T-helper 1 cell (primary cell): ENCODE data around the gene THRA.

Experiments
- DNase-seq, 5 donors: peaks; one replicate each; pipeline ENCODE4 v3.0.0-alpha.2; 2012 to 2020

The THRA gene

DNA sequence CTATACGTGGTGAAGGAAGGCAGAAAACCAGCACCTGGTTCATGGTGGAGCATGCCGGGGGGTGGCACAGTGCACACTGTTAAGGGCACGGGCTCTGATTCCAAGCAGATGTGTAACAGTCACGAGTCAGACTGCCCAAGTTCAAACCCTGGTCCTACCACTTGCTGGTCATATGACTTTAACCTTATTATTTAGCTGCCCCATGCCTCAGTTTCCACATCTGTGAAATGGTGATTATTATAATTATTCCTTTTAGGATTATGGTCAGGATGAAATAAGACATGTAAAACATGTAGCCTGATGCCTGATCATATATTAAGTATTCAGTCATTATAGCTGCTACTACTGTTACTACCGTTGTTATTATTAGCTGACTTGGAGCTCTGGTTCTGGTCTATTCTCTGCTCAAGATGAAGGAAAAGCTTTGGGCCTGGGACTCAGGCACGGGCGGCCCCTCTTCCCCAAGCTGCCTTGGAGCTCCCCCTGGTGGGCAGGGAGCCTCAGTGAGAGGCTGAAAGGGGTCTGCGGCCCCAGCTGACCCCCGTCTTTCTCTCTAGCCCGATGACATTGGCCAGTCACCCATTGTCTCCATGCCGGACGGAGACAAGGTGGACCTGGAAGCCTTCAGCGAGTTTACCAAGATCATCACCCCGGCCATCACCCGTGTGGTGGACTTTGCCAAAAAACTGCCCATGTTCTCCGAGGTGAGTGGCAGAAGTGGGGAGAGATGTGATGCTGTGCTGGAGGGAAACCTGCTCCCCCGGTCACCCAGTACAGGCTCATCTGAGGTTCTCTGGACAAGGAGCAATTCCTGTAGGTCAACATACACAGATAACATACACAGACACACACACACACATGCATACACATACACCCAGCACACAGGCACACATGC lies 23.6 kb downstream of the THRA start:
- DNase-seq = peak in 3 of 5 donors; percentile 45 to 47 (median 47)

DNA sequence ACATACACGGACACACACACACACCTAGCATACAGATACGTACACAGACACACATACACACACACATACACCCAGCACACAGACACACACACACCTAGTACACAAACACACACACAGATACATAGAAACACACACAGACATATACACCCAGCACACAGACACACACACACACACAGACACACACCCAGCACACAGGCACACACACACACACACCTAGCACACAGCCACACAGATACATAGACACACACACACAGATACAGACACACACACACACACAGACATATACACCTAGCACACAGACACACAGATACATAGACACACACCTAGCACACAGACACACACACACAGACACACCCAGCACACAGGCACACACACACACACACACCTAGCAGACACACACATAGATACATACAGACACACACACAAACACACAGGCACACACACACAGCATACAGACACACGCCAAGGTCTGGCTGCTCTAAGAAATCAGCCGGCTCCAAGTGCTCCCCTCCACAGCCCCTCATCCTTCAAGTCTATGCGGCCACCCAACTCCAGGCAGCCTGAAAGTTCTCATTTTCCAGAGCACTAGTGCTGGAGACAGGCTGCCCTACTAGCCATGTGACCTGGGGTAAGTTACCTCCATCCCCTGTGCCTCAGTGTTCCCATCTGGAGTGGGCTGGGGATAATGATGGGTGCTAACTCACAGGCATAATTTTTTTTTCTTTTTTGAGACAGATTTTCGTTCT lies 24.5 kb downstream of the THRA start:
- no peak for DNase-seq

DNA sequence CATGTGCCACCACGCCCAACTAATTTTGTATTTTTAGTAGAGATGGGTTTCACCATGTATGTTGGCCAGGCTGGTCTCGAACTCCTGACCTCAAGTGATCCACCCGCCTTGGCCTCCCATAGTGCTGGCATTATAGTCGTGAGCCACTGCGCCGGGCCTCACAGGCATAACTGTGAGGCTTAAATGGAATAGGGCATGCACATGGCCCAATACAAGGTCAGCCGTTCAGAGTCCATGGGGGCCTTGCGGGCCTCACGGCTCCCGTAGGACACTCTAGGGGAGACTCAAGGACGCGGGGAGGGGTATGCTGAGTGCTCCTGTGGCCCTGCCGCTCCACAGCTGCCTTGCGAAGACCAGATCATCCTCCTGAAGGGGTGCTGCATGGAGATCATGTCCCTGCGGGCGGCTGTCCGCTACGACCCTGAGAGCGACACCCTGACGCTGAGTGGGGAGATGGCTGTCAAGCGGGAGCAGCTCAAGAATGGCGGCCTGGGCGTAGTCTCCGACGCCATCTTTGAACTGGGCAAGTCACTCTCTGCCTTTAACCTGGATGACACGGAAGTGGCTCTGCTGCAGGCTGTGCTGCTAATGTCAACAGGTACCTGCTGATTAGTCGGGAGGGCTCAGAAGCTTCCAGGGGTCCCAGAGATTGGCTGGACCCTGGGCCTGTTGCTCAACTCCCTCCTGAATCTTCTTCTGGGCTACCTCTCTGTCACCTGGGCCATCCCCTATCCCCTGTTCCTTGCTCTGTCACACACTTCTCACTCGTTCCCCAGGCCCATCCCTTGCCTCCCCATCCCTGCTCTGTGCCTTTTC lies 25.3 kb downstream of the THRA start:
- DNase-seq = no peak

DNA sequence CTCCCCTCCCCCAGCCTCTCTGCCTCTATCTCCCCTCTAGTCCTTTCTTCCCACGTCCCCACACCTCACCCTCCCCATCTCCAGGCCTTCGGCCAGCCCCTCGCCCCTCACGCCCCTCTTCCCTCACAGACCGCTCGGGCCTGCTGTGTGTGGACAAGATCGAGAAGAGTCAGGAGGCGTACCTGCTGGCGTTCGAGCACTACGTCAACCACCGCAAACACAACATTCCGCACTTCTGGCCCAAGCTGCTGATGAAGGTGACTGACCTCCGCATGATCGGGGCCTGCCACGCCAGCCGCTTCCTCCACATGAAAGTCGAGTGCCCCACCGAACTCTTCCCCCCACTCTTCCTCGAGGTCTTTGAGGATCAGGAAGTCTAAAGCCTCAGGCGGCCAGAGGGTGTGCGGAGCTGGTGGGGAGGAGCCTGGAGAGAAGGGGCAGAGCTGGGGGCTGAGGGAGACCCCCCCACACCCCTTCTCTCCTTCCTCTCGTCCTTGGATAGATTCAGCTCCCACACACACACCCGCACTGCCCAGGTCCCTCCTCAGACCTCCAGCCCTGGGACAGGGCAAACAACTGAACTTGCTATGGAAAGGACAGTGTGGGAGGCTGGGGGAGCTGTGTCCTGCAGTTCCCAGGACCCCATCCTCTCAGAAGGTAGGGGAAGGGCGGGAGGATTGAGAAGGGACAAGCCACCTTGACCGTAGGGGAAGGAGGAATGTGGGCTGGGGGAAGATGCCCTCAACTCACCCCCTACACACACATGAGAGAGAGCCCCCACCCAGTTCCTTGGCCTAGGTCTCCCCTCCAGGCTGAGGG lies 26.5 kb downstream of the THRA start:
- no peak for DNase-seq

DNA sequence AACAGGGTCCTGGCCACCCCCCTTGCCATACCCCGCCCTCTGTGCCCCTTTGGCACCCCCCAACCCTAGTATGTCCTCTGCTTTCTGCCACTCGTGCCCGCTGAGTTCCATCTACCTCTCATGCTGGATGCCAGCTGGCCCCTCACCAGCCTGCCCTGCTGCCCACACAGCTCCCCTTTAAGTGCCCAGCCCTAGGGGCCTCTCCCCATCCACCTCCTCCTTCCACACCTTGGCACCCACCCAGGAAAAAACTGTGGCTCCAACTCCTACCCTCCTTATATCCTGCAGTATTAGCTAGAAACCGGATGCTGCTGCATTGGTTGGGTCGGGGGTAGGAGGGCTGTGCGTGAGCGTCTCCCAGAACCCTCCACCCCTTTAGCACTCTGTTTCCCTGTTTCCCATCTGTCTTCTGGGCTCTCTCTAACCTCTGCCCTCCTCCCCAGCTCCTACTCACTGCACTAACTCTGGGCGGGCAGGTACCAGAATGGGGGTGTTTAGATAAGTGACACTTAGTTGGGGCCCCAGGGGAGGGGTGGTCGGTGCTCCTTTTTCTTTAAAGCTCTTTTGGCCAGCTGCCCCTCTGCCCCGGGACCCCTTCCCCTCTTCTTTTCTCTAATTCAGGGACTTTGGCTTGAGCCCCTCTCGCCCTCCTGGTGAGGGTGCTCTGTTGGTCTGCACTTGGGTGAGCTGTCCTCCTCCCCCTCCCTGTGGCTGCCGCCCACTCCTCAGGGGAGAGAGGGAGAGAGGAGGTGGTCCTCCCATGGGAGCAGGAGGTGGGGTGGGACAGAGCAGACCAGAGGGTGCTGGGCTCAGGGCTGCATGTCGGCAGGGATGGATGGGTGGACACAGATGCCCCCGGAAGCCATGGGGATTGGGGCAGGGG lies 27.7 kb downstream of the THRA start:
- no peak for DNase-seq

DNA sequence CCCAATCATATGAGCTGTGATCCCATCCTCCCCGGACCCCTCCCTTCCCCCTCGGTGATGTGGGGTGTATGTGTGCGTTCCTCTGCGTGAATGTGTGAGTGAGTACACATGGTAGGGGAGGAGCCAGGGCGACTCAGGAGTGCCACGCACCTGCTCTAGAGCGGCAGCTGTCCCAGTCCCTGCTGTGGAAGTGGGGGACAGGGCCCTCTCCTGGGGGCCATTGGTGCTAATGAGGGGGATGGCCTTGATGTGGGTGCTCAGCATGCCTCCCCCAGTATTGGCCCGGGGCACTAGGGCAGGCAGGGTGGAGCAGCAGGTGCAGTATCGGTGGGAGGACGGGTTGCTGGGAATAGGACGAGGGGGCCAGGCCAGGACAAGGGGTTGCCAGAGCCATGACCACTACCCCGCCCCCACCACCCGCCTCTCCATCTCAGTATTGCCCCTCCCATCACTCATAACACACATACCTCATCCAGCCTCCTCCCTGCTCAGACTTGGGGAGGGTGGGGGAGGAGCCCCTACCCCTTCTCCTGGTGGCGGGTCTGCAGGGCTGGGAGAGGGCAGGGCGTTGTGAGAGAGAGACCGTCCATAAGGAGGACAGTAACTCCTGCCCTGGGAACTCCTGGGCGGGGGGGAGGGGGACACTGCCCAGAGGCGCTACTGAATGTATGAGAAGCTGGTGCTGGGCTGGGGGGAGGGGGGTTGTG lies 29.1 kb downstream of the THRA start:
- DNase-seq = no peak

DNA sequence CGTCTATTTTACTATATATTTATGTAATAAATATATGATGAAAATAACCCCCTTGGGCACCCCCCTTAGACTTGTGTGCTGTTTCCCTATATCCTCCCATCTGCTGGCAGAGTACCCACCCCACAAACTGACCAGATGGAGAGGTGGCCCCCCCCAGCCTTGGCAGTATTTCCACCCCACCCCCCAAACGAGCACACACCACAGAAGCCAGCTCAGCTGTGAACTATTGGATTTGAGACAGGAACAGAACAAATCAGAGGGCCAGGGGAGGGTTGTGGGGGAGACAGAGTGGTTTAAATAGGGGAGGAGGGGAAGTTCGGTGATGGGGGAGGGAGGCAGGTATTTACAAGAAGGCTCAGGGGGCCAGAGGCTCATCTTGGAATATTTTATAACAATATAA lies 29.8 kb downstream of the THRA start:
- no peak for DNase-seq

DNA sequence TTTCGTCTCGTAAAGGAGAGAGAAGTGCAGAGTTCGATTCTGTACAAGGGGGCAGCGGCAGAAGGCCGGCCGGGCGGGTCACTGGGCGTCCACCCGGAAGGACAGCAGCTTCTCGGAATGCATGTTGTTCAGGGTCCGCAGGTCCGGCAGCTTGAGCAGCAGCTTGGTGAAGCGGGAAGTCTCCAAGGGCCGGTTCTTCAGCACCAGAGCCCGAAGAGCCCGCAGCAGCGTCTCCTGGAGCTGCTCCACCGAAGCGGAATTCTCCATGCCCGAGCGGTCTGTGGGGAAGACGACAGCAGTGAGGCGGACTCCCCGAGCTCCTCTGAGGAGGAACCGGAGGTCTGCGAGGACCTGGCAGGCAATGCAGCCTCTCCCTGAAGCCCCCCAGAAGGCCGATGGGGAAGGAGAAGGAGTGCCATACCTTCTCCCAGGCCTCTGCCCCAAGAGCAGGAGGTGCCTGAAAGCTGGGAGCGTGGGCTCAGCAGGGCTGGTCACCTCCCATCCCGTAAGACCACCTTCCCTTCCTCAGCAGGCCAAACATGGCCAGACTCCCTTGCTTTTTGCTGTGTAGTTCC lies 30.3 kb downstream of the THRA start:
- DNase-seq = no peak

DNA sequence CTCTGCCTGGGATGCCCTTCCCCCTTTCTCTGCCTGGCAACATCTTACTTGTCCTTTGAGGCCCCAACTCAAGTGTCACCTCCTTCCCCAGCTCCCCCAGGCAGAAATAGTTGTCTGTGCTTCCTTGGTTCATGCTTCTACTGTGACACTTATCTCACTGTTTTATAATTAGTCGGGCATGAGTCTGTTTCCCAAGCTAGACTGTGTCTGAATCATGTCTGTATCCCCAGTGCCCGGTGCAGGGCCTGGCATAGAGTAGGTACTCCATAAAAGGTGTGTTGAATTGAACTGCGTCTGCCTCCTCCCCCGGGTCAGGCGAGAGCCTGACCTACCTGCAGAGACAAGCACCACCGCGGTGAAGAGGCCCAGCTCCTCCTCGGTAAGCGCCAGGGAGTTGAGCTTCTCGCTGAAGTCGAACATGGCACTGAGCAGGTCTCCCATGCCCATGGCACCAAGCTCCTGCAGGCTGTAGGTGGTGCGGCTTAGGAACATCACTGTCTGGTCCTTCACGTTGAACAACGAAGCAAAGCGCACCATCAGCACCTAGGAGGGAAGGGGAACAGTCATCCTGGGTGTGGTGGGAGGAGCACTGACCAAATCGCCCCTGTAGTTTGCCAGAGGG lies 30.9 kb downstream of the THRA start:
- no peak for DNase-seq

DNA sequence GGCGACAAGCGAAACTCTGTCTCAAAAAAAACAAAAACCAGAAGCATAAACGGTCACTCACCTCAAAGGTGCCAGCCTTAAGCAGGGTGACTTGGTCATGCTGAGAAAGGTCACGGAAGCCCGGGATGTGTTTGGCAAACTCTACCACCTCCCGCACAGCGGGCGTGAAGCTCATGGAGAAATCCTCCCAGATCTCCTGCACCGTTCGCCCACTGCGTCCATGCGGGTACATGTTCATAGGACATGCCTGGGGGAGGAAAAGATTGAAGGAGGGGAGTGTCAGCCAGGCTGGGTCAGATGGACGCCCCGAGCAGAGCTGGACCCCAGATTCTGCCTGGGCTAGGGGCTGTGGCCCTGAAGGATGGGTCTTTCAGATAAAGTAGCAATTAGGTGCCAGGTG lies 32.1 kb downstream of the THRA start:
- DNase-seq = no peak

DNA sequence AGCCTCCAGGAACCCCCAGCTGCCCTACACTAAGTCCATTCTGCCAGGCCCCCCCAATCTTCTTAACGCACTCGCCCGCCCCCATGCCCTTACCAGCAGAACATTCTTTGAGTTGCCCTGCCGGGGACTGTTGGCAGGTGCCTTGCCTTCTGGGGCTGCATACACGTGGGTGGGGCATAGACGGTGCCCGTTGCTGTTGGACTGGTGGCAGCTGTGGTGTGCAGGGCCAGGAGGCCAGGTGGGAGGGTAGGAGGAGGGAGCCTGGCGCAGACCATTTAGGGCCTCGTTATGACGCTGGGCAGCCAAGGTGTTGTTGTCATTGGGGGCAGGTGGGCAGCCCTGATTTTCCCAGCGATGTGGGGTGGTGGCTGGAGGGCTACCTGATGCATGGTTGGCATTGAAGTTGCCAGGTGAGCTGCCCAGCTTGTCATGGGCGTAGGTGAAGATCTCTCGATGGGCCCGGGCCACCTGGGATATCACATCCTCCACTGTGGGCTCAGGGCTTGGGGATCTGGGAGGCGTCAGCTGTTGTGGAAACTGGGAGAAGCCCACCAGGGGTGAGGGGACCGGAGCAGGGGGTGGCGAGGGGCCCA lies 32.7 kb downstream of the THRA start:
- DNase-seq = no peak

DNA sequence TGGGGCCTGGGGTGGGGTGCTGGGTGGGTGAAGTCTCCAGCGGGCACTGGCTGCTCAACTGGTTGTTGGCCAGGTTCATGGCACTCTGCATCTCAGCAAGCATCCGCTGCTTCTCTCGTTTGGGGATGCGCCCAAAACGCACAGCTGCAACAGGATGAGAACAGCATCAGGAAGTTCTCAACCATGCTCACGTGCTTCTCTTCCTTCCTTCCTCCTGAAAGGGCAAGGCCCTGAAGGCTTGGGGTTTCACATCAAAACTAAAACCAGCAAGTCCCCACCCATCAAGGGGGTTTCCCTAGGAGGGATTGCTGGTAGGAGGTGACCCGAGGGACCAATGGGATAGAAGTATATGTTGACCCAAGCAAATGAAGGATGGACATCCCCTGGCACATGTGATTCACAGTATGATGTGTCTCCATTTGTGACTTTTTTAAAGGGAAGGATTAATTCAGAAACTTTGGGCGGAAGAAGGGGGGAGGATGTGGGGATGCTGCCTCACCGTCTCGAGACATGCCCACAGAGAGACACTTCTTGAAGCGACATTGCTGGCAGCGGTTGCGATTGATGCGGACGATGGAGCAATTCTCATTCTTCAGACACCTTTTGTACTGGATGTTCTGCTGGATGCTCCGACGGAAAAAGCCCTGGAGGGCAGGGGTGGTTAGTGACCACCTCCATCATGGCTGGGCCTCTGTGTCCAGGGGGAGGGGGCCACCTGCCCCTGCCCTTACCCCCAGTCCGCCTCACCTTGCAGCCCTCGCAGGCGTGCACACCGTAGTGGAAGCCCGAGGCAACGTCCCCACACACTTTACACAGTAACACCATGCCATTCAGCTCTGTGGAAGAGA lies 33.4 kb downstream of the THRA start:
- DNase-seq = peak; percentile 73 to 99 (median 80)

DNA sequence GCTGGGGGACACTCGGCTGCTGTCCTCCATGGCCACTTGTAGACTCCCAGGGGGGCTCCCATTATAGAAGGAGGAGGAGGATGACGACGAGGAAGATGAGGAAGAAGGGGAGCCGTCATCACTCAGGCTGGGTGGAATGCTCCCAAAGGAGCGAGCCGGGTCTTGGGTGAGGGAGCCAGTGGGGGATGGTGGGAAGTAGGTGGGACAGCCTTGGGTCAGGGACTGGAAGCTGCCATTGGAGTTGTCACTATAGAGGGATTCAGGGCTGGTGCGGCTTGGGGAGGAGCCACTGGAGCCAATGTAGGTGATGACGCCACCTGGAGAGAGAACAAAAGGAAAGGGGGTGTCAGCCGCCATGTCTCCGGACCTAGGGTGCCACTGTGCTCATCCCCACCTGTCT lies 34.3 kb downstream of the THRA start:
- no peak for DNase-seq

DNA sequence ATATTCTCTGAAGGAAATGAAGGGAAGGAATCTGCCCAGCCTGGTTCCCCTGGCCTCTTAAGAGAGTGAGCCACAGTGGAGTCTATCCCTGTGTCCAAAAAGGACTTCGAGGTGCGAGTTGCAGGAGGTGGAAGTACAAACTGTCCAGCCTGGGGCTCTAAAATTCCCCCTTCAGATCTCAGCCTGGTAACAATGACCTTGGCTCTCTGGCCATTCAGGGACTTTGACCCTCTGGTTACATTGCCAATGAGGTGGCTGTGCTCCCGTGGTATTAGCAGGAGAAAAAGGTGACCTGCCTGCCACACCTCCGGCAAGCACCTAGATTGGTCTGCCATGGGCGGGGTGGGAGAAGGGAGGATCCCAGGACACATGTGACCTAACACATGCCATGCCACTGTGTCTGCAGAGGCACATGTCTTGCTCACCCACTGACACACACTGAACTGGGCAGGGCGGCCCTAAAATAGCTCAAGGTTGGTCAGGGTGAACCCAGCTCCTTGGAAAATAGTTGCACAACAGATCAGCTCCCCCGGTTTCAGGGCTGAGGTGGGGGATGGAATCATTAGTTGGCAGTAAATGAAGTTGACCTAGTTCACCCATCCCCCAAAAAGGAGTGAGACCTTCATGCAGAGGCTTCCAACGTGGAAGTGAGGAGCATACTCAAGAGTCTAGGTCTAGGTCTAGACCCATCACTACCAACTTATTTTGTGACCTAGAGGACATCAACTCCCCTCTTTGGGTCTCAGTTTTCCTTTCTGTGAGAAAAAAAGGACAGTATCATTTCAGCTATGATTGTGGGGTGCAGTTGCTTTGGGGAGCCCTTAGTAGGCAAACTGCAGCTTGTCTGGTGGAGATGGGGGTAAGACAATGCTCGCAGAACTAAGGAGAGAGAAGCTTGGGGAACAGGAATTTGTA lies 35.4 kb downstream of the THRA start:
- no peak for DNase-seq

DNA sequence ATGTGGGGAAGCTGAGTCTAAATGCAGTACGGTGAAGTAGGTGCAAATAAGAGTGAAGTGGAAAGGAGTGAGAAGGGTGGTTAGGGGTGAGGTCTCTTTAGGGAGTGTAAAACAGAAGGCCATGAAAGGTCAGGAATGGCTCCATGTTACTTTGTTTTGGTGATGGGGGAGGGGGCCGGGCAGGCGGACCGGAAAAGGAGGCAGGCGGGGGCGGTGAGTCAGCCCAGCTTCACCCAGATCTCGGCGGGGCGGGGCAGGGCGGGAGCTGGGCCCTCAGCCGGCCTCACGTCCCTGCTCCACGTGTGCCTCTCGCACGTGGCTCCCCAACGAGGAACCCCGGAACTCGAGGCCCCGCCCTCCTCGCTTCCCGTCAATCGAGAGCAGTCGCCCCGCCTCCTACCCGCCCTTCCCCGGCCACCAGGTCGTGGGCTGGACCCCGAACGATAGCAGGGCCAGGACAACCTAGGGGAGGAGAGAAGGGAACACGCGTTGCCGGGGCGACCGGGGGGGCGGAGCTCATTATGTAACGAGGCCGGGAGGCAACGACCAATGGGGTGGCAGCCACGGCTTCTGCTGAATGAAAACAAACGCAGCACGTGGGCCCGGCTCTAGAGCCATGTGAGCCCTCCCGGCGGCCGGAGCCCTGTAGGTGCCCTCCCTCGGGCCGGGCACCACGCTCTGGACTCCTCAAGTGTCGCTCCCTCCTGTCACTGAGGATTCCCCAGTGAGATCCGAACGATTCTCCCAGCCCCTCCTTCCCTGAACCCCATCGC lies 36.3 kb downstream of the THRA start:
- DNase-seq = peak; percentile 97 to 99 (median 99)
